ENCODE results near the gene PDE6A.

Gene PDE6A

GRCh38 chr5:149827546-149827945 lies 117.0 kb downstream of the PDE6A start:
- TF ChIP-seq CTCF (IDR thresholded peaks at IDR 0.05; ENCODE audit: insufficient read depth, low read depth, low read length, missing control alignments): no peak
- H3K4me3 ChIP-seq (ENCODE audit: low read length): no peak overlapping the region
- DNase-seq (ENCODE audit: low read depth): no peak

GRCh38 chr5:149827086-149827485 lies 117.5 kb downstream of the PDE6A start:
- TF ChIP-seq CTCF (IDR thresholded peaks at IDR 0.05; ENCODE audit: insufficient read depth, low read depth, low read length, missing control alignments): no peak
- DNase-seq (ENCODE audit: low read depth): no peak
- H3K4me3 ChIP-seq (ENCODE audit: low read length): no peak overlapping the region

GRCh38 chr5:149826574-149826973 lies 118.0 kb downstream of the PDE6A start:
- no peak overlapping the region for H3K4me3 ChIP-seq (ENCODE audit: low read length)
- TF ChIP-seq CTCF (IDR thresholded peaks at IDR 0.05; ENCODE audit: insufficient read depth, low read depth, low read length, missing control alignments): no peak
- no peak for DNase-seq (ENCODE audit: low read depth)

GRCh38 chr5:149824846-149825245 lies 119.7 kb downstream of the PDE6A start:
- no peak for DNase-seq (ENCODE audit: low read depth)
- no peak for TF ChIP-seq CTCF (IDR thresholded peaks at IDR 0.05; ENCODE audit: insufficient read depth, low read depth, low read length, missing control alignments)
- no peak overlapping the region for H3K4me3 ChIP-seq (ENCODE audit: low read length)

GRCh38 chr5:149824120-149824519 lies 120.5 kb downstream of the PDE6A start:
- no peak overlapping the region for H3K4me3 ChIP-seq (ENCODE audit: low read length)
- no peak for DNase-seq (ENCODE audit: low read depth)
- no peak for TF ChIP-seq CTCF (IDR thresholded peaks at IDR 0.05; ENCODE audit: insufficient read depth, low read depth, low read length, missing control alignments)

- no peak for TF ChIP-seq CTCF (IDR thresholded peaks at IDR 0.05; ENCODE audit: insufficient read depth, low read depth, low read length, missing control alignments)
- no peak for DNase-seq (ENCODE audit: low read depth)
These were observed 121.2 kb downstream of the PDE6A start for GRCh38 chr5:149823375-149823774.

GRCh38 chr5:149822301-149822700 lies 122.3 kb downstream of the PDE6A start:
- DNase-seq (ENCODE audit: low read depth): no peak
- TF ChIP-seq CTCF (IDR thresholded peaks at IDR 0.05; ENCODE audit: insufficient read depth, low read depth, low read length, missing control alignments): no peak
- H3K4me3 ChIP-seq (ENCODE audit: low read length): no peak overlapping the region

More at GRCh38 chr5:149823375-149823774, 121.2 kb downstream of the PDE6A start:
- H3K4me3 ChIP-seq (ENCODE audit: low read length): no peak overlapping the region
